ENCODE results near the gene TEKT3. TPM values are rescaled to one million over a fixed set of nuclear protein-coding genes. Genes with fewer than 3 reads are reported as not detected.

TEKT3 gene
- polyA plus RNA-seq, 2 donors: 0.10 to 0.21 TPM

- H3K4me3 ChIP-seq (ENCODE audit: low read depth in 1 of 2, low read length in 2 of 2): no peak overlapping the region
- H3K36me3 ChIP-seq (ENCODE audit: control insufficient read depth in 2 of 2, insufficient read depth in 2 of 2, low read length in 1 of 2): peaks cover 0 to 2% of the 10 kb centered on the region in 2 donors
- H3K27me3 ChIP-seq (ENCODE audit: control insufficient read depth in 1 of 2, insufficient read depth in 2 of 2, low read length in 2 of 2): no peaks in the 10 kb centered on the region
- peaks cover 0 to 6% of the 10 kb centered on the region in 2 donors for H3K4me1 ChIP-seq (ENCODE audit: control insufficient read depth in 2 of 2, insufficient read depth in 2 of 2, low read length in 1 of 2)
- 1 to 2% methylated on average over 17 of the region's 17 CpGs for whole genome bisulfite sequencing, 2 donors
- peak overlapping the region in 1 of 2 donors; percentile 12 for H3K27ac ChIP-seq (ENCODE audit: low read depth in 2 of 2, low read length in 1 of 2)
- H3K9me3 ChIP-seq (ENCODE audit: control insufficient read depth in 2 of 2, insufficient read depth in 1 of 2, low read depth in 1 of 2, low read length in 1 of 2): no peaks in the 10 kb centered on the region
Measured at GRCh38 chr17:15257258-15257788, 84.1 kb downstream of the TEKT3 start.

DNA sequence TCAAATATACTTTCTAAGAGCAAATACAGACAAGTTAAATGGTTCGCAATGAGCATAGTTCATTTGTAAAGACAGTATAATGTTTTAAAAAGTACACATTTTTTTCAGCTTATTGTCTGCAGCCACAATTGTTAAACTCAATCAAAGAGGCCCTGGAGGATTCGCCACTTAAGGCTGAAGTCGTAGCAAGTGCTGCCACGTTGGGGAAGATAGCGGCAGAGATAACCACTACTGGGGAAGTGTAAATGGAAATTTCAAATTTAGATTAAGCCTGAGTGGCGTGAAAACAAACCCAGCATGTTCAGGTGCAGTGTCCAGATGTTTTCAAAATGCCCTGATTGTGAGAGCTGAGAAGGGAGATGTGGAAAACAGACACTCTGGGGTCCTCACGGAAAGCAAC is 84.7 kb downstream of the TEKT3 start:
- H3K36me3 ChIP-seq (ENCODE audit: control insufficient read depth in 2 of 2, insufficient read depth in 2 of 2, low read length in 1 of 2): peaks cover 0 to 2% of the 10 kb centered on the region in 2 donors
- no peaks in the 10 kb centered on the region for H3K27me3 ChIP-seq (ENCODE audit: control insufficient read depth in 1 of 2, insufficient read depth in 2 of 2, low read length in 2 of 2)
- WGBS, 2 donors: 60 to 65% methylated on average over 7 of the region's 7 CpGs
- H3K4me1 ChIP-seq (ENCODE audit: control insufficient read depth in 2 of 2, insufficient read depth in 2 of 2, low read length in 1 of 2): peaks cover 0 to 5% of the 10 kb centered on the region in 2 donors
- H3K27ac ChIP-seq (ENCODE audit: low read depth in 2 of 2, low read length in 1 of 2): peak overlapping the region in 1 of 2 donors; percentile 2
- no peaks in the 10 kb centered on the region for H3K9me3 ChIP-seq (ENCODE audit: control insufficient read depth in 2 of 2, insufficient read depth in 1 of 2, low read depth in 1 of 2, low read length in 1 of 2)
- no peak overlapping the region for H3K4me3 ChIP-seq (ENCODE audit: low read depth in 1 of 2, low read length in 2 of 2)

GRCh38 chr17:15255713-15256454 is 85.5 kb downstream of the TEKT3 start:
- WGBS, 2 donors: 65 to 72% methylated on average over 13 of the region's 13 CpGs
- Histone ChIP-seq H3K9me3 (ENCODE audit: control insufficient read depth in 2 of 2, insufficient read depth in 1 of 2, low read depth in 1 of 2, low read length in 1 of 2) (no peaks in the 10 kb centered on the region), H3K27ac (ENCODE audit: low read depth in 2 of 2, low read length in 1 of 2) (no peak overlapping the region), H3K36me3 (ENCODE audit: control insufficient read depth in 2 of 2, insufficient read depth in 2 of 2, low read length in 1 of 2) (peaks cover 0 to 2% of the 10 kb centered on the region in 2 donors), H3K4me3 (ENCODE audit: low read depth in 1 of 2, low read length in 2 of 2) (no peak overlapping the region), H3K27me3 (ENCODE audit: control insufficient read depth in 1 of 2, insufficient read depth in 2 of 2, low read length in 2 of 2) (no peaks in the 10 kb centered on the region), H3K4me1 (ENCODE audit: control insufficient read depth in 2 of 2, insufficient read depth in 2 of 2, low read length in 1 of 2) (peaks cover 0 to 2% of the 10 kb centered on the region in 2 donors)

Other genes with a start within 250 kb of the TEKT3 start
- 10 to 100 TPM in 1 of 2 donors, 1 to 10 TPM in 1; 5.7 to 21.2 TPM for gene PMP22, start 76.3 kb downstream of the TEKT3 start, polyA plus RNA-seq
- 10 to 100 TPM in 1 of 2 donors, 1 to 10 TPM in 1; 2.8 to 11.3 TPM for gene CDRT4, start 126.0 kb upstream of the TEKT3 start, polyA plus RNA-seq
- gene TVP23C, start 221.9 kb upstream of the TEKT3 start, polyA plus RNA-seq: 1 to 10 TPM; 3.0 to 7.0 TPM

Data from esophagus (tissue), 2 donors.